Heart left ventricle (tissue), 13 donors: ENCODE data around the gene TNFRSF6B.

Source experiments
- POLR2A ChIP-seq, 2 donors: fragments of 450-650 bp; IDR thresholded peaks; one replicate each; pipeline ENCODE4 v1.6.1; 2017; ENCODE audit warnings: antibody characterized with exemption in 2 of 2, mild to moderate bottlenecking in 2 of 2, moderate library complexity in 2 of 2
- TF ChIP-seq, protein P1 (sequence below), 12 donors: fragments of 200-600 bp; sonication (generic) in 4 of 12; IDR thresholded peaks; one replicate each; pipeline versions ENCODE4 v1.5.0 to v1.8.0; 2018 to 2022; ENCODE audit warnings: antibody characterized with exemption in 12 of 12, mild to moderate bottlenecking in 5 of 12
- donor health status: ischemic (EF 13 %, LVEDD 7.1; RV severe dilation, severe dysfunction).
- donor health status: DM: no; HTN: yes; CAD: no.
- donor health status: DM: no; HTN: no; CAD: no.
- donor health status: ischemic (EF 25% LVEDD 6.9; RV normal size, moderate dysfunction).
- donor health status: ischemic (EF 25% LVEDD 5.7; RV mildly dilated, moderate dysfunction).
- donor health status: ischemic (EF 35%, LVEDD 5.7; RV mildly dilated, moderate dysfunction).
- donor health status: nonischemic (EF 11% LVEDD 7.7; RV severe dilation, severe dysfunction).
- donor health status: DM: yes; HTN: yes; CAD: no.
- donor health status: PGD.
- donor health status: ischemic (EF 29% LVEDD 5.4; RV normal size, mild dysfunction).
- donor health status: nonischemic (EF 23%, LVEDD 6.1; RV moderate dilation, normal function).

GRCh38 chr20:63701329-63702035 lies 5.0 kb downstream of the TNFRSF6B start:
- TF ChIP-seq, protein P1, sequence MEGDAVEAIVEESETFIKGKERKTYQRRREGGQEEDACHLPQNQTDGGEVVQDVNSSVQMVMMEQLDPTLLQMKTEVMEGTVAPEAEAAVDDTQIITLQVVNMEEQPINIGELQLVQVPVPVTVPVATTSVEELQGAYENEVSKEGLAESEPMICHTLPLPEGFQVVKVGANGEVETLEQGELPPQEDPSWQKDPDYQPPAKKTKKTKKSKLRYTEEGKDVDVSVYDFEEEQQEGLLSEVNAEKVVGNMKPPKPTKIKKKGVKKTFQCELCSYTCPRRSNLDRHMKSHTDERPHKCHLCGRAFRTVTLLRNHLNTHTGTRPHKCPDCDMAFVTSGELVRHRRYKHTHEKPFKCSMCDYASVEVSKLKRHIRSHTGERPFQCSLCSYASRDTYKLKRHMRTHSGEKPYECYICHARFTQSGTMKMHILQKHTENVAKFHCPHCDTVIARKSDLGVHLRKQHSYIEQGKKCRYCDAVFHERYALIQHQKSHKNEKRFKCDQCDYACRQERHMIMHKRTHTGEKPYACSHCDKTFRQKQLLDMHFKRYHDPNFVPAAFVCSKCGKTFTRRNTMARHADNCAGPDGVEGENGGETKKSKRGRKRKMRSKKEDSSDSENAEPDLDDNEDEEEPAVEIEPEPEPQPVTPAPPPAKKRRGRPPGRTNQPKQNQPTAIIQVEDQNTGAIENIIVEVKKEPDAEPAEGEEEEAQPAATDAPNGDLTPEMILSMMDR (IDR thresholded peaks at IDR 0.05), result no peak
- TF ChIP-seq POLR2A (IDR thresholded peaks at IDR 0.05), result no peak
